Activated naive CD8-positive, alpha-beta T cell treated with anti-CD3 and anti-CD28 coated beads, Interleukin-2, amount 10 ng/mL, durations not matched to agents 7 days and 5 days (primary cell): ENCODE results near the gene IKZF4. TPM values are rescaled to one million over a fixed set of nuclear protein-coding genes. Genes with fewer than 3 reads are reported as not detected.

ENCODE experiments used
- ATAC-seq: fragments of 150-1000 bp; cut with Tn5 transposase; one replicate; pipeline ENCODE4 v1.10.0; 2021; ENCODE audit warnings: low read depth, moderate library complexity
- POLR2A ChIA-PET: fragments of 350-600 bp; sonication (Branson Sonifier 250); formaldehyde crosslinking; loops from one replicate; lab custom pipeline; 2021; ENCODE audit warnings: antibody characterized with exemption; lab: Charles Lee
- DNase-seq: peaks from one replicate; pipeline ENCODE4 v3.0.0; 2021
- H3K27ac Mint-ChIP-seq: one replicate; pipeline ENCODE4 v1.8.0; 2022; ENCODE audit warnings: mild to moderate bottlenecking, mixed read lengths
- H3K27me3 Mint-ChIP-seq: one replicate; pipeline ENCODE4 v1.8.0; 2022; ENCODE audit warnings: mild to moderate bottlenecking, moderate library complexity, mixed read lengths
- H3K36me3 Mint-ChIP-seq: one replicate; pipeline ENCODE4 v1.8.0; 2021; ENCODE audit warnings: mild to moderate bottlenecking, mixed read lengths
- H3K4me1 Mint-ChIP-seq: one replicate; pipeline ENCODE4 v1.8.0; 2021; ENCODE audit warnings: mixed read lengths
- H3K4me3 Mint-ChIP-seq: one replicate; pipeline ENCODE4 v1.8.0; 2022; ENCODE audit warnings: mild to moderate bottlenecking, moderate library complexity, mixed read lengths
- H3K9me3 Mint-ChIP-seq: one replicate; pipeline ENCODE4 v1.8.0; 2021; ENCODE audit warnings: mixed read lengths
- total RNA-seq, 2 experiments: library from RNA; stranded (reverse); gene quantifications; one replicate each; pipeline ENCODE4 v1.2.3, GENCODE V29; 2021

Gene IKZF4
- total RNA-seq, 2 experiments from 2014 or later: 14.9 to 18.2 TPM

GRCh38 chr12:56004211-56004610, 16.6 kb upstream of the IKZF4 start:
- POLR2A ChIA-PET: interaction anchor here (0.5 to 1.0 kb wide), 2 partner anchors 12 to 24 kb away, joined by 3 to 5 read pairs; no protein-coding TSS in a partner anchor

GRCh38 chr12:56007564-56008559, 13.0 kb upstream of the IKZF4 start:
- POLR2A ChIA-PET: interaction anchor here (0.6 to 2.9 kb wide), 7 partner anchors 10 to 96 kb away, joined by 3 to 24 read pairs (median 8); partner anchors contain the start of genes IKZF4, PA2G4 and SUOX
- ATAC-seq: peak; percentile 79
- no peaks in the 10 kb centered on the region for H3K27me3 Mint-ChIP-seq
- peak overlapping the region; percentile 86 for H3K4me3 Mint-ChIP-seq
- peaks cover 11% of the 10 kb centered on the region for H3K36me3 Mint-ChIP-seq
- H3K27ac Mint-ChIP-seq: peak overlapping the region; percentile 85
- H3K9me3 Mint-ChIP-seq: no peaks in the 10 kb centered on the region
- peak; percentile 79 for DNase-seq
- H3K4me1 Mint-ChIP-seq: peaks cover 22% of the 10 kb centered on the region

More at GRCh38 chr12:56004211-56004610, 16.6 kb upstream of the IKZF4 start:
- ATAC-seq: no peak
- no peak overlapping the region for H3K27ac Mint-ChIP-seq
- no peak overlapping the region for H3K4me3 Mint-ChIP-seq
- H3K4me1 Mint-ChIP-seq: peaks cover 26% of the 10 kb centered on the region
- DNase-seq: peak; percentile 20
- H3K27me3 Mint-ChIP-seq: no peaks in the 10 kb centered on the region
- H3K9me3 Mint-ChIP-seq: no peaks in the 10 kb centered on the region
- peaks cover 9% of the 10 kb centered on the region for H3K36me3 Mint-ChIP-seq

- Mint-ChIP-seq H3K9me3 (no peaks in the 10 kb centered on the region), H3K4me1 (peaks cover 21% of the 10 kb centered on the region), H3K4me3 (no peak overlapping the region), H3K36me3 (peaks cover 12% of the 10 kb centered on the region), H3K27me3 (no peaks in the 10 kb centered on the region), H3K27ac (no peak overlapping the region)
- ATAC-seq (no peak), DNase-seq (no peak)
- POLR2A ChIA-PET: interaction anchor here (1.2 to 1.3 kb wide), 2 partner anchors 11 to 36 kb away, joined by 3 to 7 read pairs; partner anchors contain the start of genes IKZF4 and RAB5B
Observed at GRCh38 chr12:56010111-56010570, 10.7 kb upstream of the IKZF4 start.

GRCh38 chr12:56011509-56012090, 9.2 kb upstream of the IKZF4 start:
- ATAC-seq: no peak
- DNase-seq: no peak
- H3K4me1 Mint-ChIP-seq: peaks cover 19% of the 10 kb centered on the region
- POLR2A ChIA-PET: interaction anchor here (1.5 kb wide), 1 partner anchor 9 kb away, joined by 8 read pairs; the partner anchor contains the start of gene IKZF4
- H3K4me3 Mint-ChIP-seq: no peak overlapping the region
- no peaks in the 10 kb centered on the region for H3K27me3 Mint-ChIP-seq
- H3K27ac Mint-ChIP-seq: no peak overlapping the region
- H3K9me3 Mint-ChIP-seq: no peaks in the 10 kb centered on the region
- H3K36me3 Mint-ChIP-seq: peaks cover 11% of the 10 kb centered on the region

- Mint-ChIP-seq H3K4me1 (peaks cover 16% of the 10 kb centered on the region), H3K9me3 (no peaks in the 10 kb centered on the region), H3K27me3 (no peaks in the 10 kb centered on the region), H3K4me3 (no peak overlapping the region), H3K27ac (no peak overlapping the region), H3K36me3 (peaks cover 12% of the 10 kb centered on the region)
- ATAC-seq: no peak
- POLR2A ChIA-PET: interaction anchor here (0.7 kb wide), 1 partner anchor 17 kb away, joined by 3 read pairs; no protein-coding TSS in a partner anchor
- no peak for DNase-seq
Observed at GRCh38 chr12:56013482-56013881, 7.4 kb upstream of the IKZF4 start.

- DNase-seq: no peak
- peaks cover 15% of the 10 kb centered on the region for H3K4me1 Mint-ChIP-seq
- H3K36me3 Mint-ChIP-seq: peaks cover 14% of the 10 kb centered on the region
- H3K27ac Mint-ChIP-seq: no peak overlapping the region
- ATAC-seq: no peak
- POLR2A ChIA-PET: interaction anchor here (1.1 kb wide), 1 partner anchor 84 kb away, joined by 8 read pairs; no protein-coding TSS in a partner anchor
- H3K27me3 Mint-ChIP-seq: no peaks in the 10 kb centered on the region
- H3K9me3 Mint-ChIP-seq: no peaks in the 10 kb centered on the region
- no peak overlapping the region for H3K4me3 Mint-ChIP-seq
Observed at GRCh38 chr12:56014205-56014604, 6.6 kb upstream of the IKZF4 start.

- peaks cover 17% of the 10 kb centered on the region for H3K36me3 Mint-ChIP-seq
- POLR2A ChIA-PET: interaction anchor here (1.1 kb wide), 1 partner anchor 13 kb away, joined by 3 read pairs; no protein-coding TSS in a partner anchor
- H3K9me3 Mint-ChIP-seq: no peaks in the 10 kb centered on the region
Observed at GRCh38 chr12:56017181-56017580, 3.7 kb upstream of the IKZF4 start.

GRCh38 chr12:56018356-56018755, 2.5 kb upstream of the IKZF4 start:
- H3K27me3 Mint-ChIP-seq: no peaks in the 10 kb centered on the region
- H3K9me3 Mint-ChIP-seq: no peaks in the 10 kb centered on the region
- DNase-seq: no peak
- POLR2A ChIA-PET: interaction anchor here (0.9 to 1.0 kb wide), 2 partner anchors 10 to 11 kb away, joined by 3 to 8 read pairs; no protein-coding TSS in a partner anchor
- peaks cover 36% of the 10 kb centered on the region for H3K4me1 Mint-ChIP-seq
- no peak for ATAC-seq
- H3K4me3 Mint-ChIP-seq: no peak overlapping the region
- H3K27ac Mint-ChIP-seq: no peak overlapping the region
- H3K36me3 Mint-ChIP-seq: peaks cover 14% of the 10 kb centered on the region

More at GRCh38 chr12:56017181-56017580, 3.7 kb upstream of the IKZF4 start:
- Mint-ChIP-seq H3K27me3 (no peaks in the 10 kb centered on the region), H3K27ac (no peak overlapping the region), H3K4me3 (no peak overlapping the region), H3K4me1 (peaks cover 27% of the 10 kb centered on the region)
- DNase-seq (no peak), ATAC-seq (no peak)

- Mint-ChIP-seq H3K36me3 (peaks cover 21% of the 10 kb centered on the region), H3K4me1 (peaks cover 38% of the 10 kb centered on the region), H3K27ac (peak overlapping the region; percentile 96), H3K9me3 (no peaks in the 10 kb centered on the region), H3K27me3 (no peaks in the 10 kb centered on the region), H3K4me3 (peak overlapping the region; percentile 93)
- POLR2A ChIA-PET: interaction anchor here (0.6 to 3.4 kb wide), 13 partner anchors 11 to 297 kb away, joined by 3 to 24 read pairs (median 7); partner anchors contain the start of genes ORMDL2, PA2G4, RAB5B and SARNP
- ATAC-seq (peak; percentile 1), DNase-seq (no peak)
Observed at GRCh38 chr12:56021889-56022497, 1.1 kb downstream of the IKZF4 start.

GRCh38 chr12:56028511-56029165, 7.8 kb downstream of the IKZF4 start:
- POLR2A ChIA-PET: interaction anchor here (0.7 to 1.0 kb wide), 7 partner anchors 9 to 289 kb away, joined by 3 to 5 read pairs (median 4); no protein-coding TSS in a partner anchor
- ATAC-seq (no peak), DNase-seq (no peak)
- peaks cover 40% of the 10 kb centered on the region for H3K4me1 Mint-ChIP-seq
- H3K36me3 Mint-ChIP-seq: peaks cover 54% of the 10 kb centered on the region
- H3K4me3 Mint-ChIP-seq: peak overlapping the region; percentile 43
- H3K27me3 Mint-ChIP-seq: no peaks in the 10 kb centered on the region
- H3K9me3 Mint-ChIP-seq: no peaks in the 10 kb centered on the region
- peak overlapping the region; percentile 85 for H3K27ac Mint-ChIP-seq

GRCh38 chr12:56029166-56029519, 8.3 kb downstream of the IKZF4 start:
- H3K36me3 Mint-ChIP-seq: peaks cover 53% of the 10 kb centered on the region

More at GRCh38 chr12:56029166-56029519, 8.3 kb downstream of the IKZF4 start:
- H3K27ac Mint-ChIP-seq: peak overlapping the region; percentile 85
- POLR2A ChIA-PET: interaction anchor here (1.0 to 1.2 kb wide), 2 partner anchors 23 to 55 kb away, joined by 3 to 4 read pairs; partner anchors contain the start of gene RAB5B
- H3K4me3 Mint-ChIP-seq: peak overlapping the region; percentile 43
- no peaks in the 10 kb centered on the region for H3K9me3 Mint-ChIP-seq
- peaks cover 38% of the 10 kb centered on the region for H3K4me1 Mint-ChIP-seq
- ATAC-seq (no peak), DNase-seq (no peak)
- no peaks in the 10 kb centered on the region for H3K27me3 Mint-ChIP-seq
